Spleen (tissue), 13 donors: Measurements from ENCODE around the gene GPR50. TPM values are rescaled to one million over a fixed set of nuclear protein-coding genes. Genes with fewer than 3 reads are reported as not detected.

Experiments used
- DNase-seq: peaks from one replicate; pipeline ENCODE4 v3.0.0-alpha.2; 2020
- H3K27ac ChIP-seq, 8 donors: fragments of 200-600 bp; sonication (generic) in 7 of 8; 1 replicate in 4 of 8; 2 replicates in 4 of 8; pipeline versions ENCODE4 v1.5.0 to v1.8.0; 2016 to 2021; ENCODE audit warnings: inconsistent platforms in 4 of 8, mild to moderate bottlenecking in 4 of 8, moderate library complexity in 1 of 8
- H3K27me3 ChIP-seq, 7 donors: fragments of 200-600 bp; sonication (generic) in 6 of 7; replicated peaks in 1 of 7; 1 replicate in 4 of 7; 2 replicates in 3 of 7; pipeline versions ENCODE4 v1.5.0 to v1.8.0; 2016 to 2021; ENCODE audit warnings: inconsistent platforms in 3 of 7, mild to moderate bottlenecking in 1 of 7
- H3K36me3 ChIP-seq, 6 donors: fragments of 200-600 bp; sonication (generic) in 5 of 6; 1 replicate in 4 of 6; 2 replicates in 2 of 6; pipeline versions ENCODE4 v1.5.0 to v1.8.0; 2016 to 2021; ENCODE audit warnings: inconsistent platforms in 2 of 6
- H3K4me1 ChIP-seq, 6 donors: fragments of 200-600 bp; sonication (generic) in 5 of 6; 1 replicate in 3 of 6; 2 replicates in 3 of 6; pipeline versions ENCODE4 v1.5.0 to v1.8.0; 2016 to 2021; ENCODE audit warnings: inconsistent platforms in 3 of 6
- H3K4me3 ChIP-seq, 8 donors: fragments of 200-600 bp; sonication (generic) in 7 of 8; 1 replicate in 4 of 8; 2 replicates in 4 of 8; pipeline versions ENCODE4 v1.5.0 to v1.8.0; 2016 to 2021; ENCODE audit warnings: inconsistent platforms in 4 of 8, mild to moderate bottlenecking in 4 of 8, moderate library complexity in 2 of 8
- H3K9me3 ChIP-seq, 8 donors: fragments of 200-600 bp; sonication (generic) in 7 of 8; 1 replicate in 4 of 8; 2 replicates in 4 of 8; pipeline versions ENCODE4 v1.5.0 to v1.8.0; 2016 to 2021; ENCODE audit warnings: inconsistent platforms in 4 of 8
- POLR2A ChIP-seq, 3 donors: fragments of 450-650 bp; IDR thresholded peaks; one replicate each; pipeline ENCODE4 v1.5.1; 2017; ENCODE audit warnings: antibody characterized with exemption in 3 of 3, mild to moderate bottlenecking in 1 of 3
- POLR2AphosphoS5 ChIP-seq, 3 donors: sonication (generic); formaldehyde crosslinking; IDR thresholded peaks; one replicate each; pipeline ENCODE4 v1.5.1; 2017; ENCODE audit warnings: antibody characterized with exemption in 3 of 3
- WGBS, 5 donors: extraction: QIAGEN DNeasy Blood & Tissue Kit in 3 of 5; methylation state at CpG; one replicate each; pipeline versions ENCODE4 v1.1.5 to v1.1.7; 2013 to 2018; 5-methylcytosine and 5-hydroxymethylcytosine counted together
- intact Hi-C: fragments of 100-400 bp; cut with DNase I; formaldehyde crosslinking; loops from one replicate; pipeline ENCODE4 v1.15.0; 2023; ENCODE audit warnings: low total_unique reads
- long read RNA-seq, 2 donors: transcript quantifications; one replicate each; lab custom pipeline, GENCODE V29; 2026
- polyA plus RNA-seq, 3 donors: library from polyadenylated mRNA; stranded (reverse); fragments of 200-250 nt; gene quantifications; one replicate each; pipeline ENCODE4 v1.2.1, GENCODE V29; 2013
- total RNA-seq, 7 donors: library from RNA; depleted of rRNA in 3 of 7; stranded (reverse); fragments of >200 nt in 3 of 7; fragmentation: NEBNext Ultra II Directional in 4 of 7; extraction: Animal tissue kit (Norgen Biotek cat#: 25700) in 4 of 7; gene quantifications; one replicate each; pipeline versions ENCODE4 v1.1.0 to v1.2.1, GENCODE V29; 2016 to 2021
- TF ChIP-seq, protein P1 (sequence below), 11 experiments: fragments of 200-600 bp in 7 of 11; fragments of 450-650 bp in 4 of 11; sonication (generic) in 4 of 11; IDR thresholded peaks in 8 of 11; conservative IDR thresholded peaks in 3 of 11; 1 replicate in 7 of 11; 2 replicates in 4 of 11; pipeline versions ENCODE4 v1.4.0 to v1.8.0; 2016 to 2021; ENCODE audit warnings: antibody characterized with exemption in 11 of 11, inconsistent platforms in 4 of 11, mild to moderate bottlenecking in 1 of 11
- donor health status: healthy with polysubstance abuse.
- donor health status: DM: no; HTN: no; CAD: no; lungs with moderate emphysema.
- donor health status: DM: no; HTN: no; CAD: no.
- donor health status: Bipolar disorder and iron deficiency.
- donor health status: healthy.
- donor health status: DM: no; HTN: no; CAD: no.
- donor health status: DM: yes; HTN: yes; CAD: no.

The GPR50 gene
- total RNA-seq = not detected
- polyA plus RNA-seq = not detected
- long read RNA-seq, donor 1 = 0 reads
- long read RNA-seq, donor 2 = 0 reads

DNA sequence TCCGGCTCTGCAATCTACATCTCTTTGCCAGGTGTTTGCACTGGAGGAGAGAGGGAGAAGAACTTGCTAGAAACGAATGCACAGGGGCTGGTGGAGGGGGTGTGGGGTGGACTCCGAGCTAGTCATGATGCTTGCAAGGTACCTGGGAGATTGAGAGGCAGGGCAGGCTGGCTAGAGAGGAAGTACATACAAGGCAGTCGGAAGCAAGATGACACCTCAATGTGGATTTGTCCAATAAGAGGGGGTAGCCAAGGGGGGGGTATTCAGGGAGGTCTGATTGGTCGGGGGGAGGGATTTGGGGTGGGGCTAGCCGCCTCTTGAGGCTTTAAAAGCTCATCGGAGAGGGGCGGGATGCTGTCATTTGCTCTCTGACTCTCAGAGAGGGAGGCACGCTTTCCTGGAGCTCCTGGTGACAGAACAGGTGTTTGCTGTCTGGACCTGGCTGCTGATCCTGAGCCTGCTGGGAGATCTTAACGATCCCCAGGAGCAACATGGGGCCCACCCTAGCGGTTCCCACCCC is at the start of gene GPR50:
GPR50 (plus strand) TSS at position 354 of the 520 bp plus-strand sequence; CDS start at position 492, 138 bp downstream.
- Histone ChIP-seq H3K9me3 (peaks cover 0 to 20% (median 0%) of the 10 kb centered on the region in 8 donors), H3K4me1 (peaks cover 0 to 18% (median 5%) of the 10 kb centered on the region in 6 donors), H3K36me3 (no peaks in the 10 kb centered on the region), H3K27me3 (peaks cover 0 to 81% (median 40%) of the 10 kb centered on the region in 7 donors), H3K4me3 (peak within 1 kb of the TSS in 1 of 8 donors; percentile 36), H3K27ac (no peak within 1 kb of the TSS)
- 58 to 79% (median 63%) methylated on average over 8 to 11 of the region's 11 CpGs for WGBS, 5 donors
- TF ChIP-seq, protein P1, sequence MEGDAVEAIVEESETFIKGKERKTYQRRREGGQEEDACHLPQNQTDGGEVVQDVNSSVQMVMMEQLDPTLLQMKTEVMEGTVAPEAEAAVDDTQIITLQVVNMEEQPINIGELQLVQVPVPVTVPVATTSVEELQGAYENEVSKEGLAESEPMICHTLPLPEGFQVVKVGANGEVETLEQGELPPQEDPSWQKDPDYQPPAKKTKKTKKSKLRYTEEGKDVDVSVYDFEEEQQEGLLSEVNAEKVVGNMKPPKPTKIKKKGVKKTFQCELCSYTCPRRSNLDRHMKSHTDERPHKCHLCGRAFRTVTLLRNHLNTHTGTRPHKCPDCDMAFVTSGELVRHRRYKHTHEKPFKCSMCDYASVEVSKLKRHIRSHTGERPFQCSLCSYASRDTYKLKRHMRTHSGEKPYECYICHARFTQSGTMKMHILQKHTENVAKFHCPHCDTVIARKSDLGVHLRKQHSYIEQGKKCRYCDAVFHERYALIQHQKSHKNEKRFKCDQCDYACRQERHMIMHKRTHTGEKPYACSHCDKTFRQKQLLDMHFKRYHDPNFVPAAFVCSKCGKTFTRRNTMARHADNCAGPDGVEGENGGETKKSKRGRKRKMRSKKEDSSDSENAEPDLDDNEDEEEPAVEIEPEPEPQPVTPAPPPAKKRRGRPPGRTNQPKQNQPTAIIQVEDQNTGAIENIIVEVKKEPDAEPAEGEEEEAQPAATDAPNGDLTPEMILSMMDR (IDR thresholded peaks at IDR 0.05 in 8 of 11, conservative IDR thresholded peaks at IDR 0.05 in 3 of 11) = no peak
- no peak for TF ChIP-seq POLR2A (IDR thresholded peaks at IDR 0.05)
- TF ChIP-seq POLR2AphosphoS5 (IDR thresholded peaks at IDR 0.05) = no peak
- intact Hi-C loops = no loop called here
- no peak for DNase-seq

- WGBS, 5 donors = 81 to 93% (median 89%) methylated on average over 2 of the region's 2 CpGs
These were observed 43.9 kb upstream of the GPR50 start for GRCh38 chrX:151132531-151132930.

GRCh38 chrX:151151665-151152267 is 24.6 kb upstream of the GPR50 start:
- H3K4me3 ChIP-seq = no peak overlapping the region
- no peak overlapping the region for H3K27ac ChIP-seq
- DNase-seq = no peak
- H3K4me1 ChIP-seq = no peaks in the 10 kb centered on the region
- peaks cover 0 to 25% (median 0%) of the 10 kb centered on the region in 7 donors for H3K27me3 ChIP-seq
- 32 to 38% (median 35%) methylated on average over 8 of the region's 8 CpGs for WGBS, 5 donors
- TF ChIP-seq, protein P1 (IDR thresholded peaks at IDR 0.05 in 8 of 11, conservative IDR thresholded peaks at IDR 0.05 in 3 of 11) = peak; percentile 20 to 80 (median 66)
- no peak for TF ChIP-seq POLR2AphosphoS5 (IDR thresholded peaks at IDR 0.05)
- H3K36me3 ChIP-seq = no peaks in the 10 kb centered on the region
- intact Hi-C loops = loop anchor here (5.0 kb wide), 1 partner anchor 531 kb away; no protein-coding TSS in a partner anchor
- H3K9me3 ChIP-seq = no peaks in the 10 kb centered on the region

More at GRCh38 chrX:151132531-151132930, 43.9 kb upstream of the GPR50 start:
- no peaks in the 10 kb centered on the region for H3K9me3 ChIP-seq
- TF ChIP-seq POLR2AphosphoS5 (IDR thresholded peaks at IDR 0.05) (no peak), POLR2A (IDR thresholded peaks at IDR 0.05) (no peak)
- TF ChIP-seq, protein P1 (IDR thresholded peaks at IDR 0.05 in 8 of 11, conservative IDR thresholded peaks at IDR 0.05 in 3 of 11) = no peak
- no peak for DNase-seq
- H3K4me1 ChIP-seq = no peaks in the 10 kb centered on the region
- no peak overlapping the region for H3K4me3 ChIP-seq
- H3K36me3 ChIP-seq = no peaks in the 10 kb centered on the region
- H3K27me3 ChIP-seq = no peaks in the 10 kb centered on the region
- intact Hi-C loops = no loop called here
- H3K27ac ChIP-seq = no peak overlapping the region

DNA sequence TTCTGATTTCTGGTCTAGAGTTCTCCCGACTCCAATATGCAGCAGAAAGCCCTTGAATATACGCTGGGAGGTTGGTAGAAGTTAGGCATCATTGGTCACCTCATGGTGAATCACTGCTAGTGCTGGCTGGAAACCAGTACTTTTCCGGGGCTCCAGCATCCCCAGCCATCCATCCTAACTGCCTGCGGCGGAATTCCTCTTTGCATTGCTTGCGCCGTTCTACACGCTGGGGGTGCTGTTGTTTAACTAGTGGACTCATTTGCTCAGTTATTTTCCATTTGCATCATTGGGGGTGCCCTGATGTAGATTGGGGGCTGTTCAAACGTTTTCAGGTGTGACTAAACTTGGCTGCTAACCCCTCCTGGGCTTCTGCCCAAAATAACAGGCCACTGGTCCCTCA is 23.3 kb upstream of the GPR50 start:
- Histone ChIP-seq H3K9me3 (no peaks in the 10 kb centered on the region), H3K4me3 (no peak overlapping the region), H3K27ac (no peak overlapping the region), H3K4me1 (no peaks in the 10 kb centered on the region), H3K27me3 (peaks cover 0 to 25% (median 0%) of the 10 kb centered on the region in 7 donors), H3K36me3 (no peaks in the 10 kb centered on the region)
- no peak for DNase-seq
- TF ChIP-seq POLR2AphosphoS5 (IDR thresholded peaks at IDR 0.05) (no peak), POLR2A (IDR thresholded peaks at IDR 0.05) (no peak)
- TF ChIP-seq, protein P1 (IDR thresholded peaks at IDR 0.05 in 8 of 11, conservative IDR thresholded peaks at IDR 0.05 in 3 of 11) = no peak
- WGBS, 5 donors = 11 to 48% (median 21%) methylated on average over 2 to 9 of the region's 9 CpGs
- intact Hi-C loops = loop anchor here (5.0 kb wide), 1 partner anchor 529 kb away; no protein-coding TSS in a partner anchor
